Progenitor cell of endocrine pancreas (in vitro differentiated cells): ENCODE results near the gene TMEM54. TPM values are rescaled to one million over a fixed set of nuclear protein-coding genes. Genes with fewer than 3 reads are reported as not detected.

Source experiments
- DNase-seq: peaks from one replicate; pipeline ENCODE4 v3.0.0; 2021; ENCODE audit warnings: low spot score; ENCODE audit not compliant: unreplicated experiment
- H3K27ac Mint-ChIP-seq: 2 replicates; pipeline ENCODE4 v1.8.0; 2021; ENCODE audit warnings: mild to moderate bottlenecking, moderate library complexity, mixed read lengths
- H3K27me3 Mint-ChIP-seq: 2 replicates; pipeline ENCODE4 v1.8.0; 2021; ENCODE audit warnings: mixed read lengths
- H3K36me3 Mint-ChIP-seq: 2 replicates; pipeline ENCODE4 v1.8.0; 2022; ENCODE audit warnings: mixed read lengths; ENCODE audit not compliant: insufficient read depth
- H3K4me1 Mint-ChIP-seq: 2 replicates; pipeline ENCODE4 v1.8.0; 2021; ENCODE audit warnings: low read depth, mixed read lengths
- H3K4me3 Mint-ChIP-seq: 2 replicates; pipeline ENCODE4 v1.8.0; 2021; ENCODE audit warnings: low read depth, mild to moderate bottlenecking, moderate library complexity, mixed read lengths
- H3K9me3 Mint-ChIP-seq: 2 replicates; pipeline ENCODE4 v1.8.0; 2021; ENCODE audit warnings: low read depth, mixed read lengths
- total RNA-seq: library from RNA; stranded (reverse); gene quantifications from 2 replicates; pipeline ENCODE4 v1.2.1, GENCODE V29; 2021
- TF ChIP-seq, protein P1 (sequence below): fragments of 200-600 bp; sonication (generic); IDR thresholded peaks from one replicate; pipeline ENCODE4 v1.5.0; 2021; ENCODE audit warnings: antibody characterized with exemption, mild to moderate bottlenecking; ENCODE audit not compliant: unreplicated experiment

Gene TMEM54
- total RNA-seq, 1 donor from 2014 or later = 27.0 TPM

DNA sequence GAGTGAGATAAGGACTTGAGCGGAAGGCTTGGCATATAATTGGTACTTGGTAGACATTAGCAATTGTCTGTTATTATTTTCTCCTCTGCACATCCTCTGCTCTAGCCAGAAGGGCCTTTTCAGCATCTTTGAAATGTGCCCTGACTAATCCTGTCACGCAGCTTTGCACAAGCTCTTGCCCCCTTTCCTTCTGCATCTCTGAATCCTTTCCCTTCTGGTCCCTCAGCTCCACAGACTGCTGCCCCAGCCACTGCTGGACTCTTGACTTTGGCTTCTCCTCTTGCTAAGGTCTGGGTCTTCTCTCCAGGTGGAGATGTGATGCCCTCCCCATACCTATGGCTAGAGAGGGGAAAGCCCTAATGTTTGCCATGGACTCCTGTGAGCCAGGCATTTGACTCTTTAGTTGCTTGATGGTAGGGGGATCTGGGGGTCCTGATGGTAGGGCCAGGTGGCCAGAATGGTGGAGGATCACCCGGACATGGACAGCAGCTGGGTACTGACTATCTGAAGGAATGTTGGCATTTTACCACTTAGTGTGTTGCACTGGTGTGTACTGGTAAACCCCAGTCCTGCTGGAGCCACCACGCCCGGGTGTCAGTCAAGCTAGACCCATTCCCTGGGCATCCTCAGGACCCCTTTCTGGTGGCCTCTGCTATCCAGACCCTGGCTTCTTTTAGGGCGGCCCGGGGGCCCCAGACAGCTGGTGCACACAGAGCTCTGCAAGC lies 10.5 kb downstream of the TMEM54 start:
- Mint-ChIP-seq H3K27ac (no peak overlapping the region), H3K4me1 (peaks cover 3% of the 10 kb centered on the region), H3K27me3 (peaks cover 69% of the 10 kb centered on the region), H3K4me3 (no peak overlapping the region), H3K36me3 (no peaks in the 10 kb centered on the region), H3K9me3 (no peaks in the 10 kb centered on the region)
- DNase-seq = no peak
- TF ChIP-seq, protein P1, sequence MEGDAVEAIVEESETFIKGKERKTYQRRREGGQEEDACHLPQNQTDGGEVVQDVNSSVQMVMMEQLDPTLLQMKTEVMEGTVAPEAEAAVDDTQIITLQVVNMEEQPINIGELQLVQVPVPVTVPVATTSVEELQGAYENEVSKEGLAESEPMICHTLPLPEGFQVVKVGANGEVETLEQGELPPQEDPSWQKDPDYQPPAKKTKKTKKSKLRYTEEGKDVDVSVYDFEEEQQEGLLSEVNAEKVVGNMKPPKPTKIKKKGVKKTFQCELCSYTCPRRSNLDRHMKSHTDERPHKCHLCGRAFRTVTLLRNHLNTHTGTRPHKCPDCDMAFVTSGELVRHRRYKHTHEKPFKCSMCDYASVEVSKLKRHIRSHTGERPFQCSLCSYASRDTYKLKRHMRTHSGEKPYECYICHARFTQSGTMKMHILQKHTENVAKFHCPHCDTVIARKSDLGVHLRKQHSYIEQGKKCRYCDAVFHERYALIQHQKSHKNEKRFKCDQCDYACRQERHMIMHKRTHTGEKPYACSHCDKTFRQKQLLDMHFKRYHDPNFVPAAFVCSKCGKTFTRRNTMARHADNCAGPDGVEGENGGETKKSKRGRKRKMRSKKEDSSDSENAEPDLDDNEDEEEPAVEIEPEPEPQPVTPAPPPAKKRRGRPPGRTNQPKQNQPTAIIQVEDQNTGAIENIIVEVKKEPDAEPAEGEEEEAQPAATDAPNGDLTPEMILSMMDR = no peak

DNA sequence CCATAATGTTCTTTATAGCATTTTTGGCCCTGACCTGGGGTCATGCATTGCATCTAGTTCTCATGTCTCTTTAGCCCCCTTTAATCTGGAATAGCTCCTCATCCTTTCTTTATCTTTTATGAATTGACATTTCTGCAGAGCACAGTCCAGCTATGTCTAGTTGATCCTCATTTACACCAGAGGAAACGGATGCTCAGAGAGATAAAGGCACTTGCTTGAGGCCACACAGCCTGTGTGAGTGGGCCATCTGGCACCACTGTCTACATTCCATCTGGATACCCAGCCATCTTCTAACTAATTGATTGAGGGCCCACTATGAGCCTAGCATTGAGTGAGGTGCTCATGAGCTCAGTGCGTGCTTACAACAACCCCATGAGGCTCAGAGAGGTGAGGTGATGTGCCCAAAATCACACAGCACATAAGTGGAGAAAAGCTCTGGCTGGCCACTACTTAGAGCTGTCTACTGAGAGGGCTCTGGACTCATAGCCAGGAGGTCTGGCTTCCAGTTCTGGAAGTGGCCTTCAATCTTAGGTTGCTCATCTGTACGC lies 11.4 kb downstream of the TMEM54 start:
- no peaks in the 10 kb centered on the region for H3K9me3 Mint-ChIP-seq
- peaks cover 3% of the 10 kb centered on the region for H3K4me1 Mint-ChIP-seq
- no peak for DNase-seq
- no peaks in the 10 kb centered on the region for H3K36me3 Mint-ChIP-seq
- no peak overlapping the region for H3K4me3 Mint-ChIP-seq
- peaks cover 78% of the 10 kb centered on the region for H3K27me3 Mint-ChIP-seq
- TF ChIP-seq, protein P1 = no peak
- H3K27ac Mint-ChIP-seq = no peak overlapping the region

- DNase-seq = no peak
- H3K4me3 Mint-ChIP-seq = no peak overlapping the region
- peaks cover 3% of the 10 kb centered on the region for H3K4me1 Mint-ChIP-seq
- TF ChIP-seq, protein P1 = no peak
- no peaks in the 10 kb centered on the region for H3K36me3 Mint-ChIP-seq
- no peak overlapping the region for H3K27ac Mint-ChIP-seq
- H3K27me3 Mint-ChIP-seq = peaks cover 84% of the 10 kb centered on the region
- H3K9me3 Mint-ChIP-seq = no peaks in the 10 kb centered on the region
Measured at GRCh38 chr1:32888677-32889420, 12.3 kb downstream of the TMEM54 start.

DNA sequence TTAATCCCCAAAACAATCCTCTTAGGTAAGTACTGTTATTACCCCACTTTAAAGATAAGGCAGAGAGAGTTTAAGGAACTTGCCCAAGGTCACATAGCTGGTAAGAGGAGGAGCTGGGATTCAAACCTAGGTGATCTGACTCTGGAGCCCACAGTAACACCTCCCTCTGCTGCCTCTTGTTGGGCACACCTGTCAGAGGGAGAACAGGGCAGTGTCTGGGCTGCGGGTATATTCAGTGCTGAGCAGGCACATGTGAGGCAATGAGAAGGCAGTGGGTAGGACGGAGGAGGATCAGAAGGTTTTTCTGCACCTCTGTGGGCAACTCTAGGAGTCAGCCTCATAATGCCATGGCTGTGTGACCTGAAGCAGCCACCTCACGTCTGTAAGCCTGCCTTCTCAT lies 13.1 kb downstream of the TMEM54 start:
- Mint-ChIP-seq H3K36me3 (no peaks in the 10 kb centered on the region), H3K4me1 (no peaks in the 10 kb centered on the region), H3K27ac (no peak overlapping the region), H3K27me3 (peaks cover 85% of the 10 kb centered on the region), H3K4me3 (no peak overlapping the region), H3K9me3 (no peaks in the 10 kb centered on the region)
- no peak for DNase-seq
- TF ChIP-seq, protein P1 = no peak

GRCh38 chr1:32887623-32888022 lies 13.6 kb downstream of the TMEM54 start:
- DNase-seq = no peak
- TF ChIP-seq, protein P1 = no peak
- no peaks in the 10 kb centered on the region for H3K9me3 Mint-ChIP-seq
- H3K27me3 Mint-ChIP-seq = peaks cover 82% of the 10 kb centered on the region
- H3K36me3 Mint-ChIP-seq = no peaks in the 10 kb centered on the region
- H3K4me1 Mint-ChIP-seq = no peaks in the 10 kb centered on the region
- H3K27ac Mint-ChIP-seq = no peak overlapping the region
- no peak overlapping the region for H3K4me3 Mint-ChIP-seq
